Stimulated activated naive CD8-positive, alpha-beta T cell treated with anti-CD3 and anti-CD28 coated beads, Interleukin-15, Interleukin-2, amounts not matched to agents 100 U/mL and 50 U/mL, for 24 hours (primary cell): ENCODE data around the gene ARPC2.

Source experiments
- ATAC-seq: fragments of 150-1000 bp; cut with Tn5 transposase; one replicate; pipeline ENCODE4 v1.10.0; 2021
- DNase-seq: peaks from one replicate; pipeline ENCODE4 v3.0.0; 2021

The ARPC2 gene

GRCh38 chr2:218217360-218218267 is 625 bp downstream of the ARPC2 start:
- peak; percentile 84 for DNase-seq
- ATAC-seq = peak; percentile 75

DNA sequence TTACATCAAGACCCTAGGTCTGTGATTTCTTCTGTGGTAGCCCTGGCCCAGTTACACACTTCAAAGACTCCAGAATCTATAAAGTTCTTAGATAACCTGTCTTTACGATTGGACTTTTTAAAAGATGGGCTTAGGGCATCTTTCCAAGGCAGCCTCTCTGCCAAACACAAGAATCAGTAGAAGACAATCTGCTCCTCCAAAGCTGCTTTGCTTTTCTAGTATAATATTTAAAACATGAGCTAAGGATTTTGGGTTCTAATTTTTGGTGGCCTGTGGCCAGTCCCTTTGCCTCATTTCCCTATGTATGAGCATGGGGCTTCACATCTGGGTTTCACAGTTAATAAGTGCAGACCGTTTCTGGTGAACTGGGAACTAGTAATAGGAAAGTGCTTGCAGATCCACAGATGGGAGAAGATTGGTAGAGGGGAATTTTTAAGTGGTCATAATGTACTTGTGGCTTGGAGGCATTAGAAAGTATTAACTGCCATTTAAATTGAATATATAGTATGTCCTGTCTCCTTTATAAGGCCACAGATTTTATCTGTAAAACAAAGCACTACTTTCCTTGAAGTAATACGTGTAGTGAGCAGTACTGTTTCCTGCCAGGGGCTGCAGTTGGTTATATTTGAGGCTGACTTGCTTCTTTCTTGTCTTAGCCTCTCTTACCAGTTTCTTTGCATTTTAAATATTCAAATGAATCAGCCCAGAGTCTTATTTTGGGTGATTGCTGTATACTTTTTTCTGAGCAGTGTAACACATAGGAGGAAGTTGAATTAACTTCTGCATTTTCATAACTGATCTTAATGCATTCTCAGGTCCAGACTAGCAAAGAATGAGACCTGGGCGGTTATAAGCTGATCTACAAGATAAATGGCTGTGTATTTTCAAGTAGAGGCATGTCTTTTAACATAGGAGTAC is 1.5 kb downstream of the ARPC2 start:
- peak; percentile 17 for ATAC-seq

DNA sequence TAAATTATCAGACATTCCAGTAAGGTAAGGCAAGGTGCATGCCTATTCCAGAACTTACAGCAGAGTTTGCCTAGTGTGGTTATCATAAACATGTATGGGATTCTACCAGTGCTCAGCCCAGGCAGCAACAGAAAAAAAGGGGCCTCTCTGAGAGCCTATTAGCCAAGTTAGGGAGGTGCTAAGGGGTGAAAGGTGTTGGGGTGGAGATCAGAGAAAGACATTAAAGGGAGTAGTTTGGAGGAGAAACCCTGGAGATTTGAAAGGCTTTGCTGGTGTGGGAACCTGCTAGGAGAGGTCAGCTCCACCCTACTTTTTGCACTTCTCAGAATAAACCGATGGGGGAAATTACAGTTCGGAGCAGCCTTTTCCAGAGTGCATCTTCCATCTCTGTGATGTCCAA is 2.9 kb downstream of the ARPC2 start:
- DNase-seq (no peak), ATAC-seq (no peak)

More for the DNA sequence above, 1.5 kb downstream of the ARPC2 start:
- DNase-seq = no peak

GRCh38 chr2:218221000-218221399 is 4.0 kb downstream of the ARPC2 start:
- no peak for DNase-seq

DNA sequence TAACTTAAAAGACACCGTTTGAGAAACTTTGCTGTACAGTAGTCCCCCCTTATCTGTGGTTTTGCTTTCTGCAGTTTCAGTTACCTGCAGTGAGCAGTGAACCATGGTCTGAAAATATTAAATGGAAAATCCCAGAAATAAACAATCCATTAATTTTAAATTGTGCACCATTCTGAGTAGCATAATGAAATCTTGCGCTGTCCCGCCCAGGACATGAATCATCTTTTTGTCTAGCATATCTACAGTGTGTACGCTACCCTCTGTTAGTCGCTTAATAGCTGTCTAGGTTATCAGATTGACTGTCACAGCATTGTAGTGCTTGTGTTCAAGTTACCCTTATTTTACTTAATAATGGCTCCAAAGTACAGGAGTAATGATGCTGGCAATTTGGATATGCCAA is 6.1 kb downstream of the ARPC2 start:
- no peak for DNase-seq
- peak; percentile 73 for ATAC-seq

More at GRCh38 chr2:218221000-218221399, 4.0 kb downstream of the ARPC2 start:
- no peak for ATAC-seq

DNA sequence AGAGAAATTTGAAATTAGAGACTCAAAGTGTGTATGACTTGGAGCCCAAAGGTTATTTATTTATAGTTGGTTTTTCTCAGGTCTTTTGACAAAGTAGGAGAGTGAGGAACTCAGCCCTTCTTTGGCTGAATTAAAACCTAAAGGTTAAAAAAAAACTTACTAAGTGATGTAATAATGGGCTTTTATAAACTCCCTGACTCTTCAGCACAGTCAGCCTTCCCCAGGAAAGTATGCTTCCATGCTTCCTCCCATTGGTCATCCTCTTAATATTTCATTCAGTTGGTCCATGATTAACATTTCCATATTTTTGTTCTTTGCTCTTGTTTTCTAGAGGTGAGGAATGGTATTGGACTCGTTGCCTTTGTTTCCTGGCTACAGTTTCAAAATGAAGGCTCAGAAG is 7.2 kb downstream of the ARPC2 start:
- no peak for DNase-seq
- no peak for ATAC-seq

GRCh38 chr2:218226903-218227302 is 9.9 kb downstream of the ARPC2 start:
- DNase-seq = no peak
- ATAC-seq = no peak

- DNase-seq = no peak
- ATAC-seq = no peak
Measured at GRCh38 chr2:218228366-218229090, 11.5 kb downstream of the ARPC2 start.

DNA sequence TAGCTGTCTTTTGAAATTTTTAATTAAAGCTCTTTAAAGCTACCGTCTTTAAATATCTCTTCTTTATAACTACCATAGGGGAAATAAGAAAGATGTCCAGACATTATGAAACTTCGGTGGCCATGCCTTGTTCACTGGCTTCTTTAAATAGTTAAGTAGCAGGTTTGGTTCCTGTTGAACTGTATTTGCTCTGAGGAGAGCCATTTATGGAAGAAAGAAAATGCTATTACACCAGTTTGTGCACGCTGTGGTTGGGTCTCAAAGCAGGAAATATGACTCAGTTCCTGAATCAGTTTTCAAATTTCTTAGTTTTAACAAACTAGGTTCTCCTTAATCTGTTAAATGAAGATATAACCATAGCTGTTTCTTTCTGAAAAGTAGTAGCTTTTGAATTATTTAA is 12.2 kb downstream of the ARPC2 start:
- ATAC-seq = peak; percentile 87
- peak; percentile 27 for DNase-seq

DNA sequence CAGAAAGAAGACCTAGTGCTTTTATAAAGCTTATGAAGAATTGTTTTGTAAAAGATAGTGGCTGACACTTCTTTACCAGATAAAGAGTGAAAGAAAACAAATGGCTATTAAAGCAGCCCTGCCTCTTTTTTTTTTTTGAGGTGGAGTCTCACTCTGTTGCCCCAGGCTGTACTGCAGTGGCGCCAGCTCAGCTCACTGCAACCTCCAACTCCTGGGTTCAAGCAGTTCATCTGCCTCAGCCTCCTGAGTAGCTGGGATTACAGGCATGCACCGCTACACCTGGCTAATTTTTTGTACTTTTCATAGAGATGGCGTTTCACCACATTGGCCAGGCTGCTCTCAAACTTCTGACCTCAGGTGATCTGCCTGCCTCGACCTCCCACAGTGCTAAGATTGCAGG is 12.9 kb downstream of the ARPC2 start:
- DNase-seq (peak; percentile 26), ATAC-seq (no peak)

DNA sequence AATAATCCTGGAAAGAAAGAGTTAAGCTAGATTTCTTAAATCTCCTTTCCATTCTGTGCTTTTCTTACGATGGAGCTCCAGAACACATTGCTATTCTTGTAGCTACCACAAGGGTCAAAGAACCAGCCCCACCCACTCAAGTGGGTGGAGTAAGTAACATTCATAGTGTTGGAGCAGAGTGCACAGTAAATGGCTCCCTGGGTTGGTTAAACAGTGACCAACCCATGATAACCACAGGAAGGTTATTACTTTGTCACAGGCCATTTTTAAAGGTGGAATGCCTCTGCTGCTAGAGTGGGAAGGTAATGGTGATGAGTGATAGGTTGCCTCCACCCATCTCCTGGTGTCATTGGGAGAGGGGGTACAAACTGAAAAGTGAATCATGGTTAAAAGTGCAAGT is 13.9 kb downstream of the ARPC2 start:
- peak; percentile 29 for DNase-seq

GRCh38 chr2:218233543-218233942 is 16.6 kb downstream of the ARPC2 start:
- DNase-seq = no peak
- ATAC-seq = no peak

More for the DNA sequence above, 13.9 kb downstream of the ARPC2 start:
- ATAC-seq = peak; percentile 92

GRCh38 chr2:218234521-218234920 is 17.5 kb downstream of the ARPC2 start:
- no peak for ATAC-seq
- DNase-seq = no peak

DNA sequence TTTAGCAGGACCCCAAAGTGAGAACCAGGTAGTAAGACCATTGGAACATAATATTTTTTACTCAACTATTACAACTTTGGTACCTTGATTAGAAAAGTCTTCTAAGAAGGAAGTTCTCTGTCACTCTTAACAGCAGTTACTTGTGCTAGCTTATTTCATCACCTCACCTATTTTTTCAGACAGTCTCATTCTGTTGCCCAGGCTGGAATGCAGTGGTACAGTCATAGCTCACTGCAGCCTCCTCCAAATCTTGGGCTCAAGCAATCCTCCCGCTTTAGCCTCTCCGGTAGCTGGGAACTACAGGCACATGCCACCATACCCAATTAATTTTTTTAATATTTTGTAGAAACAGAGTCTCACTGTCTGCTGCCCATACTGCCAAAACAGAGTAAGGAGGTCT is 18.0 kb downstream of the ARPC2 start:
- ATAC-seq (no peak), DNase-seq (no peak)

GRCh38 chr2:218236829-218237228 is 19.8 kb downstream of the ARPC2 start:
- ATAC-seq (no peak), DNase-seq (no peak)

DNA sequence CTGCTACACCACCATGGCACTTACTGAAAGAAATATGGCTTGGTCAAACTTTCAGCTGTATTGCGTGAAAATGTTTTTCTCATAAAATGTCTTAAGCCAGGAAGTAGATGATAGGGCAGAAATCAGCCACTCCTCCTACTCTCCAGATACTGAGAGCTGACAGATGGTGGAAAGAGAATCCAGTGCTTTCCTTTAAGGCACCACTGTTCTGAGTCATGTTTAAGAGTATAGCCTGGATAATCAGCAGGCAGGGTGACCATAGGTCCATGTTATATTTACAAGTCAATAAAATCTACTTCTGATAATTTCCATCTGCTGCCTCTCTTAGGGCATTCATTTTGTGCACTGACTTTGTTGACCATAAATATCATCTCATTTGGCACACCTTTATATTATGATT is 21.9 kb downstream of the ARPC2 start:
- ATAC-seq (no peak), DNase-seq (no peak)

GRCh38 chr2:218244204-218244603 is 27.2 kb downstream of the ARPC2 start:
- ATAC-seq = no peak
- DNase-seq = no peak

- ATAC-seq (no peak), DNase-seq (no peak)
Measured at GRCh38 chr2:218244665-218245064, 27.7 kb downstream of the ARPC2 start.

- DNase-seq = peak; percentile 28
- ATAC-seq = peak; percentile 91
Measured at GRCh38 chr2:218245214-218245613, 28.2 kb downstream of the ARPC2 start.

GRCh38 chr2:218249691-218250090 is 32.7 kb downstream of the ARPC2 start:
- DNase-seq = no peak
- no peak for ATAC-seq

GRCh38 chr2:218252509-218253231 is 35.7 kb downstream of the ARPC2 start:
- DNase-seq (no peak), ATAC-seq (peak; percentile 23)

DNA sequence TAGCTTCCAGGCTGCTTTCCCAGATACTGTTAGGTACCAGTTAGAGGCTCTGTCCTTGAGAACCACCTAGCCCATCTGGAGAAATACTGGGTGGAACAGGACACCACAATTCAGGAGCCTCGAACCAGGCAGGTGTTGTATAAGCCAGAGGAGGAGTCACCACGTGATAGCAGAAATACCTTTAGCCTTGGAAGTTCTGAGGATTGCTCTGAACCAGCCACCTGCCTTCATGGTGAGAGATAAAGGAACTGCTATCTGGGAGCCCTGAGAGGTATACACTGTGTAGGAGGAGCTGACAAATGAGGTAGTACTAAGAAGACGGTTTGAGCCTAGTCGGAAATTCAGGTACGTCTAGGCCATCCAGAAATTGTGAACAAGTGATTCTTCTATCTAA is 36.2 kb downstream of the ARPC2 start:
- ATAC-seq (no peak), DNase-seq (no peak)
